Spinal cord (tissue), 10 donors: Measurements from ENCODE around the gene YEATS4. TPM values are rescaled to one million over a fixed set of nuclear protein-coding genes. Genes with fewer than 3 reads are reported as not detected.
"Not testable (repeated sequence)": the region's sequence is repeated elsewhere in the genome, so short reads cannot be mapped to it uniquely, and the experiment has no call there.

Experiments used
- DNase-seq, 6 donors: peaks; one replicate each; pipeline versions ENCODE4 v3.0.0 to v3.0.0-alpha.2; 2013 to 2015; ENCODE audit warnings: low spot score in 6 of 6, low read depth in 4 of 6
- H3K27ac ChIP-seq: one replicate; pipeline ENCODE4 v1.5.1; 2013; ENCODE audit warnings: low read depth, low read length, control low read depth
- H3K27me3 ChIP-seq: one replicate; pipeline ENCODE4 v1.6.1; 2013; ENCODE audit warnings: low read length; ENCODE audit not compliant: control insufficient read depth, insufficient read depth
- H3K36me3 ChIP-seq: one replicate; pipeline ENCODE4 v1.6.1; 2013; ENCODE audit warnings: low read length; ENCODE audit not compliant: control insufficient read depth, insufficient read depth
- H3K4me1 ChIP-seq: one replicate; pipeline ENCODE4 v1.6.1; 2013; ENCODE audit warnings: low read length; ENCODE audit not compliant: control insufficient read depth, insufficient read depth
- H3K4me3 ChIP-seq: one replicate; pipeline ENCODE4 v1.5.1; 2013; ENCODE audit warnings: low read depth, low read length, control low read depth
- H3K9me3 ChIP-seq: one replicate; pipeline ENCODE4 v1.6.1; 2013; ENCODE audit warnings: low read length; ENCODE audit not compliant: control insufficient read depth, insufficient read depth
- WGBS: methylation state at CpG from one replicate; pipeline ENCODE4 v1.1.5; 2013; ENCODE audit warnings: missing lambda C conversion rate; ENCODE audit not compliant: insufficient coverage; 5-methylcytosine and 5-hydroxymethylcytosine counted together
- long read RNA-seq, 4 donors: transcript quantifications; one replicate each; lab custom pipeline, GENCODE V29; 2026
- polyA plus RNA-seq, 2 donors: library from polyadenylated mRNA; unstranded; fragments of 120-200 nt; gene quantifications; one replicate each; pipeline ENCODE4 v1.2.1, GENCODE V29; 2013; ENCODE audit not compliant: insufficient read length in 2 of 2
- total RNA-seq, 2 donors: library from RNA; depleted of rRNA in 1 of 2; stranded (reverse); fragments of 120-200 nt in 1 of 2; fragments of >200 nt in 1 of 2; gene quantifications; one replicate each; pipeline versions ENCODE4 v1.2.3 to v1.2.4, GENCODE V29; 2013 to 2014
- donor health status: healthy.

Gene YEATS4
- total RNA-seq (10 to 100 TPM; 21.7 to 27.4 TPM), polyA plus RNA-seq (10 to 100 TPM; 27.3 to 29.8 TPM)
- long read RNA-seq, donor 1, transcript YEATS4-201 (7 exons, 1,434 nt), result major isoform, 11 of 52 reads
- long read RNA-seq, donor 1, partial matches to known transcripts, result 36 of 52 reads
- long read RNA-seq, donor 1, other reads (novel, unspliced or antisense), result 0 of 52 reads
- long read RNA-seq, donor 2, partial matches to known transcripts, result 7 of 14 reads
- long read RNA-seq, donor 2, other reads (novel, unspliced or antisense), result 0 of 14 reads
- long read RNA-seq, donor 3, transcript YEATS4-201 (7 exons, 1,434 nt), result major isoform, 5 of 17 reads
- long read RNA-seq, donor 3, partial matches to known transcripts, result 9 of 17 reads
- long read RNA-seq, donor 3, other reads (novel, unspliced or antisense), result 0 of 17 reads
- long read RNA-seq, donor 4, transcript YEATS4-201 (7 exons, 1,434 nt), result major isoform, 16 of 64 reads
- long read RNA-seq, donor 4, partial matches to known transcripts, result 45 of 64 reads
- long read RNA-seq, donor 4, other reads (novel, unspliced or antisense), result 0 of 64 reads

- under 1% methylated on average over 68 of the region's 70 CpGs for WGBS
- Histone ChIP-seq H3K4me3 (peak within 1 kb of the TSS; percentile 95), H3K27me3 (no peaks in the 10 kb centered on the region), H3K4me1 (peaks cover 5% of the 10 kb centered on the region), H3K27ac (peak within 1 kb of the TSS; percentile 96), H3K36me3 (peaks cover 5% of the 10 kb centered on the region), H3K9me3 (no peaks in the 10 kb centered on the region)
- DNase-seq, result peak; percentile 75 to 97 (median 84)
These were observed at the start of gene YEATS4 for GRCh38 chr12:69359531-69360347. YEATS4 (plus strand) TSS chr12:69359743; CDS start chr12:69359973, 230 bp downstream.

- no peak for DNase-seq
- Histone ChIP-seq H3K4me1 (no peaks in the 10 kb centered on the region), H3K36me3 (no peaks in the 10 kb centered on the region), H3K4me3 (no peak overlapping the region), H3K9me3 (no peaks in the 10 kb centered on the region), H3K27me3 (no peaks in the 10 kb centered on the region), H3K27ac (no peak overlapping the region)
- WGBS, result no CpG with 5 or more reads among the region's 3 CpGs
These were observed 46.3 kb upstream of the YEATS4 start for GRCh38 chr12:69313209-69313608.

GRCh38 chr12:69316784-69317183 is 42.8 kb upstream of the YEATS4 start:
- not testable (repeated sequence) for H3K27me3 ChIP-seq, H3K27ac ChIP-seq, H3K9me3 ChIP-seq, H3K36me3 ChIP-seq, DNase-seq, H3K4me1 ChIP-seq, H3K4me3 ChIP-seq

- H3K4me1 ChIP-seq, H3K27ac ChIP-seq, H3K27me3 ChIP-seq, DNase-seq, H3K36me3 ChIP-seq, H3K9me3 ChIP-seq, H3K4me3 ChIP-seq: not testable (repeated sequence)
- 67% methylated on average over 1 of the region's 2 CpGs for WGBS
These were observed 42.3 kb upstream of the YEATS4 start for GRCh38 chr12:69317233-69317632.

- Histone ChIP-seq H3K9me3 (no peaks in the 10 kb centered on the region), H3K27ac (no peak overlapping the region), H3K4me1 (no peaks in the 10 kb centered on the region), H3K27me3 (no peaks in the 10 kb centered on the region), H3K4me3 (no peak overlapping the region), H3K36me3 (no peaks in the 10 kb centered on the region)
- DNase-seq, result no peak
- WGBS, result 100% methylated on average over 1 of the region's 2 CpGs
These were observed 41.3 kb upstream of the YEATS4 start for GRCh38 chr12:69318225-69318624.

GRCh38 chr12:69321351-69321750 is 38.2 kb upstream of the YEATS4 start:
- Histone ChIP-seq H3K9me3 (no peaks in the 10 kb centered on the region), H3K4me3 (no peak overlapping the region), H3K27me3 (no peaks in the 10 kb centered on the region), H3K36me3 (no peaks in the 10 kb centered on the region), H3K4me1 (no peaks in the 10 kb centered on the region), H3K27ac (no peak overlapping the region)
- DNase-seq, result no peak
- 86% methylated on average over 1 of the region's 1 CpG for WGBS

GRCh38 chr12:69324797-69325466 is 34.6 kb upstream of the YEATS4 start:
- DNase-seq, result no peak
- Histone ChIP-seq H3K27ac (no peak overlapping the region), H3K27me3 (peaks cover 4% of the 10 kb centered on the region), H3K4me1 (no peaks in the 10 kb centered on the region), H3K4me3 (no peak overlapping the region), H3K36me3 (no peaks in the 10 kb centered on the region), H3K9me3 (no peaks in the 10 kb centered on the region)
- no CpG with 5 or more reads among the region's 2 CpGs for WGBS

- H3K9me3 ChIP-seq, result no peaks in the 10 kb centered on the region
- DNase-seq, result no peak
- no peaks in the 10 kb centered on the region for H3K36me3 ChIP-seq
- H3K27ac ChIP-seq, result no peak overlapping the region
- H3K27me3 ChIP-seq, result peaks cover 8% of the 10 kb centered on the region
- no peaks in the 10 kb centered on the region for H3K4me1 ChIP-seq
- H3K4me3 ChIP-seq, result no peak overlapping the region
- no CpG with 5 or more reads among the region's 3 CpGs for WGBS
These were observed 31.1 kb upstream of the YEATS4 start for GRCh38 chr12:69328426-69328825.

GRCh38 chr12:69329669-69330428 is 29.7 kb upstream of the YEATS4 start:
- no peaks in the 10 kb centered on the region for H3K9me3 ChIP-seq
- DNase-seq, result peak in 1 of 6 donors; percentile 2
- WGBS, result 86% methylated on average over 1 of the region's 8 CpGs
- H3K27ac ChIP-seq, result no peak overlapping the region
- H3K27me3 ChIP-seq, result peaks cover 8% of the 10 kb centered on the region
- H3K36me3 ChIP-seq, result no peaks in the 10 kb centered on the region
- no peaks in the 10 kb centered on the region for H3K4me1 ChIP-seq
- no peak overlapping the region for H3K4me3 ChIP-seq
